Upper lobe of left lung (tissue), 4 donors: ENCODE data around the gene NT5DC4.

Source experiments
- CTCF ChIP-seq, 6 experiments: fragments of 450-650 bp in 4 of 6; fragments of 200-600 bp in 2 of 6; sonication (generic) in 2 of 6; IDR thresholded peaks; one replicate each; pipeline ENCODE4 v1.5.1; 2016 to 2019; ENCODE audit warnings: antibody characterized with exemption in 6 of 6
- EP300 ChIP-seq, 4 donors: sonication (generic); formaldehyde crosslinking; IDR thresholded peaks; one replicate each; pipeline ENCODE4 v1.5.1; 2017; ENCODE audit warnings: antibody characterized with exemption in 4 of 4, control low read depth in 2 of 4
- POLR2A ChIP-seq, 4 donors: fragments of 450-650 bp; IDR thresholded peaks; one replicate each; pipeline ENCODE4 v1.5.1; 2016 to 2017; ENCODE audit warnings: antibody characterized with exemption in 4 of 4, mild to moderate bottlenecking in 2 of 4
- POLR2AphosphoS5 ChIP-seq, 2 donors: sonication (generic); formaldehyde crosslinking; IDR thresholded peaks; one replicate each; pipeline ENCODE4 v1.5.1; 2017; ENCODE audit warnings: antibody characterized with exemption in 2 of 2

- TF ChIP-seq CTCF (IDR thresholded peaks at IDR 0.05) = no peak
- no peak for TF ChIP-seq EP300 (IDR thresholded peaks at IDR 0.05)
- no peak for TF ChIP-seq POLR2A (IDR thresholded peaks at IDR 0.05)
- TF ChIP-seq POLR2AphosphoS5 (IDR thresholded peaks at IDR 0.05) = no peak
Measured at GRCh38 chr2:112712465-112712864, 8.4 kb upstream of the NT5DC4 start.
